Activated T-cell treated with anti-CD3 and anti-CD28 coated beads, Interleukin-2, amount 50 U/mL, for 72 hours (primary cell): ENCODE results near the gene MYLK. TPM values are rescaled to one million over a fixed set of nuclear protein-coding genes. Genes with fewer than 3 reads are reported as not detected.

Experiments
- ATAC-seq, 2 donors: fragments of 150-1000 bp; cut with Tn5 transposase; replicated peaks in 1 of 2; 2 replicates each; pipeline ENCODE4 v1.10.0; 2021; ENCODE audit warnings: moderate library complexity in 2 of 2, mild to moderate bottlenecking in 1 of 2
- DNase-seq, 2 donors: peaks; one replicate each; pipeline ENCODE4 v3.0.0; 2021 to 2022; ENCODE audit warnings: mixed read lengths in 1 of 2
- H3K27ac Mint-ChIP-seq: one replicate; pipeline ENCODE4 v1.8.0; 2022; ENCODE audit warnings: mild to moderate bottlenecking, moderate library complexity, mixed read lengths
- H3K27me3 Mint-ChIP-seq: one replicate; pipeline ENCODE4 v1.8.0; 2022; ENCODE audit warnings: low read depth, mixed read lengths
- H3K36me3 Mint-ChIP-seq, 2 donors: one replicate each; pipeline ENCODE4 v1.8.0; 2022; ENCODE audit warnings: mixed read lengths in 2 of 2, mild to moderate bottlenecking in 1 of 2; ENCODE audit not compliant: insufficient read depth in 2 of 2
- H3K4me1 Mint-ChIP-seq: one replicate; pipeline ENCODE4 v1.8.0; 2022; ENCODE audit warnings: low read depth, mixed read lengths
- H3K4me3 Mint-ChIP-seq, 2 donors: one replicate each; pipeline ENCODE4 v1.8.0; 2022; ENCODE audit warnings: mild to moderate bottlenecking in 2 of 2, mixed read lengths in 2 of 2, moderate library complexity in 2 of 2
- H3K9me3 Mint-ChIP-seq, 2 donors: one replicate each; pipeline ENCODE4 v1.8.0; 2022; ENCODE audit warnings: mixed read lengths in 2 of 2
- total RNA-seq, 2 donors: library from RNA; stranded (reverse); gene quantifications; one replicate each; pipeline ENCODE4 v1.2.3, GENCODE V29; 2022

The MYLK gene
- total RNA-seq, 2 donors from 2014 or later: not detected

- ATAC-seq (no peak), DNase-seq (no peak)
- H3K9me3 Mint-ChIP-seq: no peaks in the 10 kb centered on the region
- H3K27me3 Mint-ChIP-seq: peaks cover 5% of the 10 kb centered on the region
- no peak overlapping the region for H3K4me3 Mint-ChIP-seq
- no peaks in the 10 kb centered on the region for H3K36me3 Mint-ChIP-seq
- H3K4me1 Mint-ChIP-seq: no peaks in the 10 kb centered on the region
- H3K27ac Mint-ChIP-seq: no peak overlapping the region
Measured at GRCh38 chr3:123670743-123671142, 213.4 kb downstream of the MYLK start.

DNA sequence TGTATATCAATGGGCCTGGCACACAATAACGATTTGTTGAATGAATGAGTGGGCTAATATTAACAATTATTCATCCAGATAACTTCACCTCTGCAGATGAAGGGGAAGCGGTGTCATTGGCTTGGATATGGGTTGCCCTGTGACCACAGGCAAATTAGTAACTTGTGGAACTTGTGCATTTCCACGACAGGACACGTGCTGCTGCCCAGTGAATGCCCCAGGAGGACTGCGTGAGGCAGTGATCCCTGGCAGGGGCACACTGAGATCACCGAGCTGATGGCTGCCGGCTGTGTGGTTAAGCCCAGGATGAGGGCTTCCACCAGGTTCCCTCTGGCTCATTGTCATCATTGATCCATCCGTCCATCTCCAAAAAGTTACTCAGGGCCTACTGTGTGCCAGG lies 215.2 kb downstream of the MYLK start:
- no peaks in the 10 kb centered on the region for H3K4me1 Mint-ChIP-seq
- ATAC-seq (no peak), DNase-seq (no peak)
- H3K36me3 Mint-ChIP-seq: no peaks in the 10 kb centered on the region
- H3K27me3 Mint-ChIP-seq: peaks cover 10% of the 10 kb centered on the region
- no peak overlapping the region for H3K27ac Mint-ChIP-seq
- no peaks in the 10 kb centered on the region for H3K9me3 Mint-ChIP-seq
- H3K4me3 Mint-ChIP-seq: no peak overlapping the region

DNA sequence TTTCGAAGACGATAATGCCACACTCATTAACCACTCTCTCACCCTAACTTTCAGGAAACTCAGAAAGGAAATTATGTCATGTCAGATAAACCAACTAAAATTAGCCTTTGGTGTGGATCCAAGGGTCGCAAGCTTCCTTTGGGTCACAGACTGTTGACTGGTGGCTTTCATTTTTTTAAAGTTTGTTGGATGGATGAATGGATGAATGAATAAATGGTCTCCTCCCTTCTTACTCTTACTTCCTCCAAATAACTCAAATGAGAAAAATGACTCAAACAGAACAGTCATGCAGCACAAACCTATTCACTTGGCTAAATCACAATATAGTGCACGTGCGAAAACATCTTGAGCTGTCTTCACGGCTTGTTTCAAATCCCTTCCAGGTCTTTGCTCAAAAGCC lies 216.3 kb downstream of the MYLK start:
- ATAC-seq (no peak), DNase-seq (no peak)
- peaks cover 16% of the 10 kb centered on the region for H3K27me3 Mint-ChIP-seq
- no peaks in the 10 kb centered on the region for H3K9me3 Mint-ChIP-seq
- H3K4me1 Mint-ChIP-seq: no peaks in the 10 kb centered on the region
- H3K27ac Mint-ChIP-seq: no peak overlapping the region
- no peak overlapping the region for H3K4me3 Mint-ChIP-seq
- H3K36me3 Mint-ChIP-seq: no peaks in the 10 kb centered on the region

DNA sequence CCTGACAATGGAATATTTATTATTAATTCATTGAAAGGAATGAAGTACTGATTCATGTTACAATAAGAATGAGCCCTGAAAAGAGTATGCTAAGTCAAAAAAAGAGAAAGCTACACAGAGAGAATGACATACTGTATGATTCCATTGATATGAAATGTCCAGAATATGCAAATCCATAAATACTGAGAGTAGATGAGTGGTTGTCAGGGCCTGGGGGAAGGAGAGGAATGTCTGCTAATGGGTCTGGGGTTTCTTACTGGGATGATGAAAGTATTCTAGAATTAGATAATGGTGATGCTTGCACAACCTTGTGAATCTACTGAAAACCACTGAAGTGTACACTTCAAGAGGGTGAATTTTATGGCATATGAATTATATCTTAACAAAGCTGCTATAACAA lies 219.4 kb downstream of the MYLK start:
- Mint-ChIP-seq H3K27me3 (peaks cover 16% of the 10 kb centered on the region), H3K27ac (no peak overlapping the region), H3K4me1 (no peaks in the 10 kb centered on the region), H3K4me3 (no peak overlapping the region), H3K9me3 (no peaks in the 10 kb centered on the region), H3K36me3 (no peaks in the 10 kb centered on the region)
- ATAC-seq (no peak), DNase-seq (no peak)

- H3K4me3 Mint-ChIP-seq: no peak overlapping the region
- no peak overlapping the region for H3K27ac Mint-ChIP-seq
- H3K4me1 Mint-ChIP-seq: no peaks in the 10 kb centered on the region
- DNase-seq: no peak
- ATAC-seq: no peak
- no peaks in the 10 kb centered on the region for H3K9me3 Mint-ChIP-seq
- peaks cover 16% of the 10 kb centered on the region for H3K27me3 Mint-ChIP-seq
- H3K36me3 Mint-ChIP-seq: no peaks in the 10 kb centered on the region
Measured at GRCh38 chr3:123663977-123664376, 220.2 kb downstream of the MYLK start.

DNA sequence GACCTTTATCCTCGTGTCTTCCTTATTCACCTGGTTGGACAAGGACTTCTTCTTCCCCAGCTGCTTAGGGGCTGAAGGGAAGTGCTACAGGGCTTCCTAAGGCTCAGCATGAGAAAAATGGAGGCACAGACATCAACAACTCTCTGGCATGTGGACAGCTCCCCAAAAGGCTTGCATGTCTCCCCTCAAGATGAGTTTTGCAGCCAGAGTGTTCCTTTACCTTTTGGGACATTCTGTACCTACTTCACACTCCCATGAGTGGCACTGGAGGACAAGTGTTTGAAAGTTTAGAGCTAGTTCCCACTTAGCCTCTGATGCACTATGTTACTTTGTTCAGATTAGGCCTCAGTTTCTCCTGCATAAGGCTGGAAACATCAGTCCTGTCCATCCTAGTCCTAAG lies 222.2 kb downstream of the MYLK start:
- no peak overlapping the region for H3K4me3 Mint-ChIP-seq
- H3K27ac Mint-ChIP-seq: no peak overlapping the region
- peaks cover 16% of the 10 kb centered on the region for H3K27me3 Mint-ChIP-seq
- H3K36me3 Mint-ChIP-seq: no peaks in the 10 kb centered on the region
- H3K4me1 Mint-ChIP-seq: no peaks in the 10 kb centered on the region
- ATAC-seq (no peak), DNase-seq (no peak)
- peaks cover 0 to 2% of the 10 kb centered on the region in 2 donors for H3K9me3 Mint-ChIP-seq

- no peak overlapping the region for H3K4me3 Mint-ChIP-seq
- ATAC-seq (no peak), DNase-seq (no peak)
- H3K27ac Mint-ChIP-seq: no peak overlapping the region
- no peaks in the 10 kb centered on the region for H3K36me3 Mint-ChIP-seq
- no peaks in the 10 kb centered on the region for H3K4me1 Mint-ChIP-seq
- peaks cover 3 to 4% of the 10 kb centered on the region in 2 donors for H3K9me3 Mint-ChIP-seq
- peaks cover 12% of the 10 kb centered on the region for H3K27me3 Mint-ChIP-seq
Measured at GRCh38 chr3:123660900-123661299, 223.2 kb downstream of the MYLK start.

DNA sequence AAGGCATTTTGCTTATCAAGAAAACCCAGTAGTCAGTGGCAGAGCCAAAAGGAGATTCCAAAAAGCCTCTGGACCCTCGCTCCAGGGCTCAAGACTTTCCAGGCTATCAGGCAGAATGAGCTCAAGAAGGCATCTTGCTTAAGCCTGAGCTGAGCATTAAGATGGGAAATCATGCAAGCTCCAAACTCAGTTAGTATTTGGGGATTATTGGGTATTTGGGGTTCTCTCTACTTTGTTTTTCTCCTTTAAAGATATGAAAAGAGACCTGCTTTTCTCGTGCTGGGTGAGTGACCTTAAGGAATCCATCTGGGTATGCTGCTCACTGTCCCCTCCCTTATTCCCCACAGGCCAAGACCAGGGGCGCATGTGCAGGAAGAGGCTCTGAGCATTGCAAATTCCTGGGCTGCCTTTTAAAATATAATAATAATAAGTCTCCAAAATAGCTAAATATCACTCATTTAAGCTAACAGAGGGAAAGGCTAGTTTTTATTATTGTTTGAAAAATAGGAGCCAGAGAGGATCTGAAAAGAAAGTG lies 223.9 kb downstream of the MYLK start:
- Mint-ChIP-seq H3K27me3 (peaks cover 6% of the 10 kb centered on the region), H3K36me3 (no peaks in the 10 kb centered on the region), H3K27ac (no peak overlapping the region), H3K9me3 (peaks cover 3 to 4% of the 10 kb centered on the region in 2 donors), H3K4me3 (no peak overlapping the region), H3K4me1 (no peaks in the 10 kb centered on the region)
- ATAC-seq (no peak), DNase-seq (no peak)

DNA sequence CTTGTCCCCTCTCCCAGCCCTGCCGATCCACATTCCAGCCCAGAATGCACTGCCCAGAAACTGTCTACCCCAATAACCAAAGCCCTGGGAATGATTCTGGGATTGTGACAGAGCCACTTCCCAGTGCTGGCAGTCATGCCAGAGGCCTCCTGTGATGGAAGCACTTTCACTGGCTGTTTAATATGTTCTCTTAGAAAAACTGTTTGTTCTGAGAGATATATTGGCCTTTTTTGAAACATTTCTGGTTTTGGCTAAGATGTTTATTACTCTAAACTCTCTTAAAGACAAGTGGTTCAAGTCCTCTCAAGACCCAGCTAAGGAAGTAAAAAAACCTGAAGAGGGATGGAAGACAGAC lies 225.3 kb downstream of the MYLK start:
- DNase-seq: no peak
- Mint-ChIP-seq H3K27ac (no peak overlapping the region), H3K27me3 (peaks cover 6% of the 10 kb centered on the region), H3K4me1 (no peaks in the 10 kb centered on the region), H3K9me3 (peaks cover 3 to 4% of the 10 kb centered on the region in 2 donors), H3K4me3 (no peak overlapping the region), H3K36me3 (no peaks in the 10 kb centered on the region)
- no peak for ATAC-seq

GRCh38 chr3:123658118-123658851 lies 225.8 kb downstream of the MYLK start:
- no peak overlapping the region for H3K4me3 Mint-ChIP-seq
- no peaks in the 10 kb centered on the region for H3K4me1 Mint-ChIP-seq
- H3K27me3 Mint-ChIP-seq: peaks cover 5% of the 10 kb centered on the region
- DNase-seq (no peak), ATAC-seq (no peak)
- H3K36me3 Mint-ChIP-seq: no peaks in the 10 kb centered on the region
- H3K9me3 Mint-ChIP-seq: peaks cover 3 to 4% of the 10 kb centered on the region in 2 donors
- H3K27ac Mint-ChIP-seq: no peak overlapping the region

DNA sequence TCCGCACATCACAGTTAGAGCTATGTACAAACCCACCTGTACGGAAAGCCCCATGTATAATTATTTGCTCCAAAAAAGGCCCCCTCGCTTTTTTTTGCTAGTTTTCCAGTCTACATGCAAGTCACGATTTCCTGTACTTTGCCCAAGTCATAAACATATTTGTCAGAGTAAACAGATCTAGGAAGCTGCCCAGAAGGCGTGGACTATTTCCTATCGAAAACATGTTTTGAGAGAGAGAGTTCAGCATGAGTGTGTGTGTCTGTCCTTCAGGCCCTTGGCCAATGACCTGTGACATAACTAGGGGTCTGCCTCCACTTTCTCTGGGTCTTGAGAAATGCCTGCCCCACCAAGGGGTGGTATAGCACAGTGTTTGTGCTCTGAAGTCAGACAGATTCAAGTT lies 226.6 kb downstream of the MYLK start:
- no peaks in the 10 kb centered on the region for H3K36me3 Mint-ChIP-seq
- no peak for ATAC-seq
- H3K27me3 Mint-ChIP-seq: no peaks in the 10 kb centered on the region
- no peak overlapping the region for H3K27ac Mint-ChIP-seq
- no peak overlapping the region for H3K4me3 Mint-ChIP-seq
- H3K4me1 Mint-ChIP-seq: no peaks in the 10 kb centered on the region
- no peak for DNase-seq
- H3K9me3 Mint-ChIP-seq: peaks cover 3 to 4% of the 10 kb centered on the region in 2 donors

DNA sequence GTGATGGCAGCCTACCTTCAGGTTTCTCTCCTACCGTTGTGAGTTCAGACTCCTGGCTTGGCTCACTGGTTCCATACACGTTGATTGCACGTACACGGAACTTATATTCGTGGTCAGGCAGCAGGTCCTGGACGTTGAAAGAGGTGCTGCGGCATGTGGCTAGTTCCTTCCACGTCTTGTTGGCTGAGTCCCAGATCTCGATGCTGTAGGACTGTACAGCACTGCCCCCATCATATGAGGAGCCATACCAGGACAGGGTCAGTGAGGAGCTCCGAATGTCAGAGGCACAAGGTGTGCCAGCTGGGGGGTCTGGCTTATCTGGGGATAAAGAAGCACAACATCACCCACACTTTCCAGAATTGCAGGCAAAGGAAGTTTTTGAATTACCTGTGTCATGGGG lies 227.0 kb downstream of the MYLK start:
- no peaks in the 10 kb centered on the region for H3K27me3 Mint-ChIP-seq
- DNase-seq (no peak), ATAC-seq (no peak)
- H3K36me3 Mint-ChIP-seq: no peaks in the 10 kb centered on the region
- peaks cover 3 to 4% of the 10 kb centered on the region in 2 donors for H3K9me3 Mint-ChIP-seq
- no peaks in the 10 kb centered on the region for H3K4me1 Mint-ChIP-seq
- no peak overlapping the region for H3K27ac Mint-ChIP-seq
- H3K4me3 Mint-ChIP-seq: no peak overlapping the region

GRCh38 chr3:123656691-123657090 lies 227.4 kb downstream of the MYLK start:
- Mint-ChIP-seq H3K27ac (no peak overlapping the region), H3K4me1 (no peaks in the 10 kb centered on the region)
- DNase-seq: no peak

DNA sequence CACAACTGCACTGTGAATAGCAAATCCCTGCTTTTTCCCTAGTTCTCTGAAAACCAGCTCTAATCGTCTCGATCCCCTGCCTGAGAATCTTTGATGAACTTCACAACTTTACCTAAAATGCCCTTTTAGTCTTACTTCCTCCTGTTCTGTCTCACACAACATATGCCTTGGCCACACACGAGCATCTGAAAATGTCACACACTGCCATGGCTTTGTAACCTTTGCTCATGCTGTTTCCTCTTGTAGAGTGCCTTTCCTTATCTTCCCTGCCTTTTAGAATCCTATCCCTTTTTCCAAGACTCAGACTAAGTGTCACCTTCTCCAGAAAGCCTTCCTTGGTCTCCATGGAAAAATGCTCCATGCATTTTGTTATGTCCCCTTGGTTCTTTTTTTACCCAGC lies 227.9 kb downstream of the MYLK start:
- Mint-ChIP-seq H3K27me3 (no peaks in the 10 kb centered on the region), H3K27ac (no peak overlapping the region), H3K4me3 (no peak overlapping the region), H3K36me3 (no peaks in the 10 kb centered on the region), H3K9me3 (peaks cover 3 to 4% of the 10 kb centered on the region in 2 donors), H3K4me1 (no peaks in the 10 kb centered on the region)
- ATAC-seq: no peak
- DNase-seq: no peak

More at GRCh38 chr3:123656691-123657090, 227.4 kb downstream of the MYLK start:
- Mint-ChIP-seq H3K9me3 (peaks cover 3 to 4% of the 10 kb centered on the region in 2 donors), H3K27me3 (no peaks in the 10 kb centered on the region), H3K36me3 (no peaks in the 10 kb centered on the region), H3K4me3 (no peak overlapping the region)
- no peak for ATAC-seq
